HS-27A (cell line): Measurements from ENCODE around the gene ETV5.

Source experiments
- DNase-seq: peaks from one replicate; pipeline ENCODE4 v3.0.0-alpha.2; 2012; ENCODE audit warnings: low read depth, missing footprints

Gene ETV5

GRCh38 chr3:186095561-186096081 is 13.3 kb downstream of the ETV5 start:
- DNase-seq = no peak

- no peak for DNase-seq
These were observed 14.0 kb downstream of the ETV5 start for GRCh38 chr3:186094696-186095425.

GRCh38 chr3:186094271-186094670 is 14.6 kb downstream of the ETV5 start:
- no peak for DNase-seq

GRCh38 chr3:186093271-186093900 is 15.5 kb downstream of the ETV5 start:
- DNase-seq = no peak

- no peak for DNase-seq
These were observed 16.4 kb downstream of the ETV5 start for GRCh38 chr3:186092360-186093070.

GRCh38 chr3:186090901-186091300 is 18.0 kb downstream of the ETV5 start:
- DNase-seq = no peak

GRCh38 chr3:186088335-186088734 is 20.6 kb downstream of the ETV5 start:
- no peak for DNase-seq

- DNase-seq = no peak
These were observed 24.6 kb downstream of the ETV5 start for GRCh38 chr3:186084264-186084663.

GRCh38 chr3:186083746-186084145 is 25.1 kb downstream of the ETV5 start:
- DNase-seq = no peak

GRCh38 chr3:186082150-186082549 is 26.7 kb downstream of the ETV5 start:
- no peak for DNase-seq

GRCh38 chr3:186081678-186082077 is 27.2 kb downstream of the ETV5 start:
- DNase-seq = no peak

GRCh38 chr3:186080849-186081438 is 27.9 kb downstream of the ETV5 start:
- no peak for DNase-seq

GRCh38 chr3:186079925-186080324 is 29.0 kb downstream of the ETV5 start:
- no peak for DNase-seq

- DNase-seq = no peak
These were observed 31.4 kb downstream of the ETV5 start for GRCh38 chr3:186077466-186077865.

- DNase-seq = no peak
These were observed 32.8 kb downstream of the ETV5 start for GRCh38 chr3:186075931-186076567.

- no peak for DNase-seq
These were observed 33.4 kb downstream of the ETV5 start for GRCh38 chr3:186075489-186075888.

- no peak for DNase-seq
These were observed 35.2 kb downstream of the ETV5 start for GRCh38 chr3:186073641-186074040.

- DNase-seq = no peak
These were observed 37.9 kb downstream of the ETV5 start for GRCh38 chr3:186070996-186071395.

GRCh38 chr3:186070550-186070949 is 38.3 kb downstream of the ETV5 start:
- DNase-seq = no peak

- no peak for DNase-seq
These were observed 38.8 kb downstream of the ETV5 start for GRCh38 chr3:186070133-186070532.

- DNase-seq = no peak
These were observed 39.7 kb downstream of the ETV5 start for GRCh38 chr3:186069199-186069598.

- no peak for DNase-seq
These were observed 40.7 kb downstream of the ETV5 start for GRCh38 chr3:186068243-186068552.
